C4-2B (cell line): ENCODE measurements around the gene DCTN1.

Source experiments
- ZFX ChIP-seq: fragments of 450-650 bp; IDR thresholded peaks from 2 replicates; pipeline ENCODE4 v1.6.1; 2017
- TF ChIP-seq, protein P1 (sequence below): fragments of 450-650 bp; conservative IDR thresholded peaks from 2 replicates; pipeline ENCODE4 v1.5.1; 2017; ENCODE audit warnings: mild to moderate bottlenecking

DNA sequence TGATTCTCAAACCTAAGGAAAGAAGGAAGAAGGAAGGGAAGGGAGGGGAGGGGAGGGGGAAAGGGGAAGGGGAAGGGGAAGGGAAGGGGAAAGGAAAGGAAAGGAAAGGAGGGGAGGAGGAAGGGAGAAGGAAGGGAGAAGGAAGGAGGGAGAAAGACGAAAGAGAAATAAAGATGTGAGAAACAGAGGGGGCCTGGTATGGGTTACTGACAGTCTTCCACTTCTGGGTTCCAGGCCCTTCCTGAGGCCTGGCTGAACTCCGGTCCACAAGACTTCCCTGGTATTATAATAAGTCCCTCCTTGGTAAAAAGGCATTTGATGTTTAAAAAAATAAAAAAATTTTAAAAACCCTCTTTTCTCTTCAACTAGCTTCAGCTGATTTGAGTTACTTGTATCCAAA is 54.3 kb downstream of the DCTN1 start:
- TF ChIP-seq, protein P1, sequence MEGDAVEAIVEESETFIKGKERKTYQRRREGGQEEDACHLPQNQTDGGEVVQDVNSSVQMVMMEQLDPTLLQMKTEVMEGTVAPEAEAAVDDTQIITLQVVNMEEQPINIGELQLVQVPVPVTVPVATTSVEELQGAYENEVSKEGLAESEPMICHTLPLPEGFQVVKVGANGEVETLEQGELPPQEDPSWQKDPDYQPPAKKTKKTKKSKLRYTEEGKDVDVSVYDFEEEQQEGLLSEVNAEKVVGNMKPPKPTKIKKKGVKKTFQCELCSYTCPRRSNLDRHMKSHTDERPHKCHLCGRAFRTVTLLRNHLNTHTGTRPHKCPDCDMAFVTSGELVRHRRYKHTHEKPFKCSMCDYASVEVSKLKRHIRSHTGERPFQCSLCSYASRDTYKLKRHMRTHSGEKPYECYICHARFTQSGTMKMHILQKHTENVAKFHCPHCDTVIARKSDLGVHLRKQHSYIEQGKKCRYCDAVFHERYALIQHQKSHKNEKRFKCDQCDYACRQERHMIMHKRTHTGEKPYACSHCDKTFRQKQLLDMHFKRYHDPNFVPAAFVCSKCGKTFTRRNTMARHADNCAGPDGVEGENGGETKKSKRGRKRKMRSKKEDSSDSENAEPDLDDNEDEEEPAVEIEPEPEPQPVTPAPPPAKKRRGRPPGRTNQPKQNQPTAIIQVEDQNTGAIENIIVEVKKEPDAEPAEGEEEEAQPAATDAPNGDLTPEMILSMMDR = no peak
- TF ChIP-seq ZFX = no peak
